ENCODE data around the gene ERVFRD-1. TPM values are rescaled to one million over a fixed set of nuclear protein-coding genes. Genes with fewer than 3 reads are reported as not detected.

The ERVFRD-1 gene
- total RNA-seq, 4 donors from 2014 or later, result 0.11 to 0.83 (median 0.27) TPM

DNA sequence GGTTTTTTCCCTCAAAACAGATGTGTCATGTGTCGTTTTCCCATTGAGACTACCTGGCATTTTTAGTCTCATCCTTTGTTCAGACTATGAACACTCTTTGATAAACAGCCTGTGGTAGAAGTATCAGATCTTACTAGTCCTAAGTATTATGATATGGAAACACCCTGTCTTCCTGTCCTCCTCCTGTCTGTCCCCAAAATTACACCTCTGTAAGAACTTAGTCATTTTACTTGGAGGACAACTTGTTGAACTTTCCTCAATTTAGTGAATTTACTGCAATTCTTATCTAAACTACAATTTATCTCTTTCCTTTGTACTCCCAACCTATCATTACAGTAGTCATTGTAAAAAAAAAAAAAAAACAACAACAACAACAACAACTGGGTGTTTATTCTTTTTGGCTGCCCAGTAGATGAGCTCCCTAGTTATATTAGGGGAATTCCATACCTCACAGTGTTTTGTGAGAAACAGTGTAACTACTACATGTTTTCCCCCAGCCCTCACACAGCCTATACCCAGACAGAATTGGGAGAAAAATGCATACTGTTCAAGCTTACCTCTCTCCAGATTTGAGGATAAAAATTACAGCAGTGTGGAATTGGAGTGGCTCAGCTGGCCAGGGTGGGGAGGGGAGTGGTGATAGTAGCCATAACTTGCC is 18.5 kb upstream of the ERVFRD-1 start:
- H3K27me3 ChIP-seq, result no peaks in the 10 kb centered on the region
- H3K4me3 ChIP-seq, result no peak overlapping the region
- TF ChIP-seq, protein P1, sequence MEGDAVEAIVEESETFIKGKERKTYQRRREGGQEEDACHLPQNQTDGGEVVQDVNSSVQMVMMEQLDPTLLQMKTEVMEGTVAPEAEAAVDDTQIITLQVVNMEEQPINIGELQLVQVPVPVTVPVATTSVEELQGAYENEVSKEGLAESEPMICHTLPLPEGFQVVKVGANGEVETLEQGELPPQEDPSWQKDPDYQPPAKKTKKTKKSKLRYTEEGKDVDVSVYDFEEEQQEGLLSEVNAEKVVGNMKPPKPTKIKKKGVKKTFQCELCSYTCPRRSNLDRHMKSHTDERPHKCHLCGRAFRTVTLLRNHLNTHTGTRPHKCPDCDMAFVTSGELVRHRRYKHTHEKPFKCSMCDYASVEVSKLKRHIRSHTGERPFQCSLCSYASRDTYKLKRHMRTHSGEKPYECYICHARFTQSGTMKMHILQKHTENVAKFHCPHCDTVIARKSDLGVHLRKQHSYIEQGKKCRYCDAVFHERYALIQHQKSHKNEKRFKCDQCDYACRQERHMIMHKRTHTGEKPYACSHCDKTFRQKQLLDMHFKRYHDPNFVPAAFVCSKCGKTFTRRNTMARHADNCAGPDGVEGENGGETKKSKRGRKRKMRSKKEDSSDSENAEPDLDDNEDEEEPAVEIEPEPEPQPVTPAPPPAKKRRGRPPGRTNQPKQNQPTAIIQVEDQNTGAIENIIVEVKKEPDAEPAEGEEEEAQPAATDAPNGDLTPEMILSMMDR (IDR thresholded peaks at IDR 0.05), result no peak
- no peak for TF ChIP-seq POLR2AphosphoS5 (IDR thresholded peaks at IDR 0.05)
- no peak for TF ChIP-seq POLR2A (IDR thresholded peaks at IDR 0.05; ENCODE audit: low read depth)
- no peak for TF ChIP-seq EP300 (IDR thresholded peaks at IDR 0.05)
- no peak for DNase-seq (ENCODE audit: extremely low spot score)
- H3K9me3 ChIP-seq, result no peaks in the 10 kb centered on the region
- peaks cover 0 to 6% (median 2%) of the 10 kb centered on the region in 4 donors for H3K4me1 ChIP-seq
- no peak overlapping the region for H3K27ac ChIP-seq (replicated peaks in 1 of 4)
- peaks cover 5 to 10% (median 7%) of the 10 kb centered on the region in 4 donors for H3K36me3 ChIP-seq
- 74% methylated on average over 1 of the region's 1 CpG for WGBS
- intact Hi-C loops (cut with DNase I), result no loop called here

DNA sequence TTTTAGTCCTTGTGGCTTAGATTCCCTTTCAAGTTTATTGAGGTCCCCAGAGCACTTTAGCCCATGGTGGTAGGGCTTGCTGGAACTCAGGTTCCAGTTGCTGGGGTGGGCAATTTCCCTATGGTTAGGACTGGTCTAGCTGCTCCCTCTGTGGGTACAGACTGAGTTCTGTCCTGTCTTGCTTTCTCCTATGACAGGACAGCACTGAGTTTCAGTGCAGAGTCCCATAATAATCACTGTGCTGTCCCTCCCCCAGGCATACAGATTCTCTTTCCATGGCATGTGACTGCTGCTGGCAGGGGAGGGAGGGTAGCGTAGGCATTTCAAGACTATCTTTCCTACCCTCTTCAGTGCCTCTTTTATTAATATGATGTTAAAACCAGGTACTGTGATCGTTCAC is 17.1 kb upstream of the ERVFRD-1 start:
- H3K4me3 ChIP-seq, result no peak overlapping the region
- 87% methylated on average over 2 of the region's 2 CpGs for WGBS
- no peaks in the 10 kb centered on the region for H3K9me3 ChIP-seq
- no peak for TF ChIP-seq EP300 (IDR thresholded peaks at IDR 0.05)
- TF ChIP-seq POLR2A (IDR thresholded peaks at IDR 0.05; ENCODE audit: low read depth), result no peak
- TF ChIP-seq, protein P1 (IDR thresholded peaks at IDR 0.05), result no peak
- TF ChIP-seq POLR2AphosphoS5 (IDR thresholded peaks at IDR 0.05), result no peak
- intact Hi-C loops (cut with DNase I), result no loop called here
- H3K27me3 ChIP-seq, result no peaks in the 10 kb centered on the region
- no peak overlapping the region for H3K27ac ChIP-seq (replicated peaks in 1 of 4)
- peaks cover 0 to 6% (median 2%) of the 10 kb centered on the region in 4 donors for H3K4me1 ChIP-seq
- DNase-seq (ENCODE audit: extremely low spot score), result no peak
- H3K36me3 ChIP-seq, result peaks cover 0 to 3% (median 0%) of the 10 kb centered on the region in 4 donors

DNA sequence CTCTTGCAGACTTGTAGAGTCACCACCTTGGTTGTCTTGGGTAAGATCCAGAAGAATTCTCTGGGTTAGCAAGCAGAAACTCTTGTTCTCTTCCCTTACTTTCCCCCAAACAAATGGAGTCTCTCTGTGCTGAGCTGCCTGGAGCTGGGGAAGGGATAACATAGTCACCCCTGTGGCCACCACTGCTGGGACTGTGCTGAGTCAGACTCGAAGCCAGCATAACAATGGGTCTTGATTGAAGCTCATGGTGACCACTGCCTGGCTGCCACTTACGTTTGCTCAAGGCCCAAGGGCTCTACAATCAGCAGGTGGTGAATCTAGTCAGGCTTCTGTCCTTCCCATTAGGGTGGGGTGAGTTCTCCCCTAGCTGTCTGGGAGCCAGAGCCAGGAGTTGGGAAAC is 15.4 kb upstream of the ERVFRD-1 start:
- Histone ChIP-seq H3K4me3 (no peak overlapping the region), H3K4me1 (peaks cover 5 to 11% (median 8%) of the 10 kb centered on the region in 4 donors), H3K27me3 (no peaks in the 10 kb centered on the region), H3K36me3 (peaks cover 0 to 3% (median 0%) of the 10 kb centered on the region in 4 donors), H3K27ac (replicated peaks in 1 of 4) (no peak overlapping the region), H3K9me3 (no peaks in the 10 kb centered on the region)
- TF ChIP-seq EP300 (IDR thresholded peaks at IDR 0.05), result no peak
- no peak for TF ChIP-seq POLR2A (IDR thresholded peaks at IDR 0.05; ENCODE audit: low read depth)
- TF ChIP-seq POLR2AphosphoS5 (IDR thresholded peaks at IDR 0.05), result no peak
- TF ChIP-seq, protein P1 (IDR thresholded peaks at IDR 0.05), result no peak
- intact Hi-C loops (cut with DNase I), result no loop called here
- 100% methylated on average over 2 of the region's 2 CpGs for WGBS
- DNase-seq (ENCODE audit: extremely low spot score), result no peak

DNA sequence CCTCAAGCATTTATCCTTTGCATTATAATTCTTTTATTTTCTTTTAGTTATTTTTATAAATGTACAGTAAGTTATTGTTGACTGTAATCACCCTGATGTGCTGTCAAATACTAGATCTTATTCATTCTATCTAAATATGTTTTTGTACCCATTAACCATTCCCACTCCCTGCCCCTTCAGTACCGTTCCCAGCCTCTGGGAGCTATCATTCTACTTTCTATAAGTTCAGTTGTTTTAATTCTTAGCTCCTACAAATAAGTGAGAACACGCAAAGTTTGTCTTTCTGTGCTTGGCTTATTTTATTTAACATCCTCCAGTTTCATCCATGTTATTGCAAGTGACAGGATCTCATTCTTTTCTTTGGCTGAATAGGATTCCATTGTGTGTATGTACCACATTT is 12.5 kb upstream of the ERVFRD-1 start:
- WGBS, result 95% methylated on average over 2 of the region's 2 CpGs
- no peak for DNase-seq (ENCODE audit: extremely low spot score)
- intact Hi-C loops (cut with DNase I), result no loop called here
- no peaks in the 10 kb centered on the region for H3K27me3 ChIP-seq
- peaks cover 15 to 33% (median 27%) of the 10 kb centered on the region in 4 donors for H3K4me1 ChIP-seq
- TF ChIP-seq, protein P1 (IDR thresholded peaks at IDR 0.05), result peak in 1 of 3 experiments; percentile 14
- no peak for TF ChIP-seq POLR2AphosphoS5 (IDR thresholded peaks at IDR 0.05)
- H3K27ac ChIP-seq (replicated peaks in 1 of 4), result no peak overlapping the region
- no peak overlapping the region for H3K4me3 ChIP-seq
- H3K9me3 ChIP-seq, result no peaks in the 10 kb centered on the region
- H3K36me3 ChIP-seq, result peaks cover 0 to 3% (median 0%) of the 10 kb centered on the region in 4 donors

DNA sequence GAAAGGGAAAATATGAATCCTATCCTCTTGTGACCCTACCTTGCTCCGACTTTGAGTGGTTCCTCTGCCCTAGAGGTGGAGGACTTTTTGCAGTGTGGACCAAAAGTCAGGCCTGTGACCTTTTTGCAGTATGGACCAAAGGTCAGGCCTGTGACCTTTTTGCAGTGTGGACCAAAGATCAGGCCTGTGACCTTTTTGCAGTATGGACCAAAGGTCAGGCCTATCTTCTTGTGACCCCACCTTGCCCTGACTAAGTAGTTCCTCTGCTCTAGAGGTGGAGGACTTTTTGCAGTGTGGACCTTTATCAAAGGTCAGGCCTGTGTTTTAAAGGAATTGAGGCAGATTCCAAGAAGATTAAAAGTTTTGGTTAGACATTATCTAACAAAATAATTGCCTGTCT is 10.9 kb upstream of the ERVFRD-1 start:
- no peaks in the 10 kb centered on the region for H3K9me3 ChIP-seq
- TF ChIP-seq EP300 (IDR thresholded peaks at IDR 0.05), result no peak
- no peak for TF ChIP-seq POLR2A (IDR thresholded peaks at IDR 0.05; ENCODE audit: low read depth)
- TF ChIP-seq, protein P1 (IDR thresholded peaks at IDR 0.05), result no peak
- TF ChIP-seq POLR2AphosphoS5 (IDR thresholded peaks at IDR 0.05), result no peak
- H3K27ac ChIP-seq (replicated peaks in 1 of 4), result no peak overlapping the region
- H3K36me3 ChIP-seq, result peaks cover 0 to 3% (median 0%) of the 10 kb centered on the region in 4 donors
- peaks cover 9 to 29% (median 27%) of the 10 kb centered on the region in 4 donors for H3K4me1 ChIP-seq
- no peak overlapping the region for H3K4me3 ChIP-seq
- H3K27me3 ChIP-seq, result no peaks in the 10 kb centered on the region
- no peak for DNase-seq (ENCODE audit: extremely low spot score)
- WGBS, result 95% methylated on average over 1 of the region's 1 CpG
- intact Hi-C loops (cut with DNase I), result no loop called here

All from esophagus muscularis mucosa (tissue), 4 donors.